PC-9 (cell line): ENCODE measurements around the gene TANC1.

Experiments used
- CTCF ChIP-seq: fragments of 200-600 bp; sonication (generic); conservative IDR thresholded peaks from 2 replicates; pipeline ENCODE4 v1.6.1; 2017; ENCODE audit warnings: mixed run types, antibody characterized with exemption, mild to moderate bottlenecking, moderate library complexity
- EZH2 ChIP-seq: fragments of 200-600 bp; sonication (generic); IDR thresholded peaks from 2 replicates; pipeline ENCODE4 v1.8.0; 2017; ENCODE audit warnings: antibody characterized with exemption, low read depth

- TF ChIP-seq CTCF (no peak), EZH2 (no peak)
Measured at GRCh38 chr2:159015823-159016222, 47.4 kb downstream of the TANC1 start.
